AG09319 (cell line): ENCODE results near the gene MRPS23.

Experiments used
- DNase-seq: peaks from one replicate; pipeline ENCODE4 v3.0.0-alpha.2; 2010; ENCODE audit warnings: low read depth; ENCODE audit errors: extremely low read depth
- CTCF ChIP-seq: IDR thresholded peaks from 2 replicates; pipeline ENCODE4 v1.5.1; 2011; ENCODE audit warnings: low read depth, mild to moderate bottlenecking, inconsistent platforms, low read length, moderate library complexity

Gene MRPS23

GRCh38 chr17:57867126-57867525 is 17.3 kb upstream of the MRPS23 start:
- TF ChIP-seq CTCF, result no peak
- no peak for DNase-seq

GRCh38 chr17:57866723-57867122 is 16.9 kb upstream of the MRPS23 start:
- DNase-seq, result no peak
- no peak for TF ChIP-seq CTCF

GRCh38 chr17:57866319-57866718 is 16.5 kb upstream of the MRPS23 start:
- DNase-seq, result no peak
- no peak for TF ChIP-seq CTCF

- no peak for DNase-seq
- no peak for TF ChIP-seq CTCF
Measured at GRCh38 chr17:57864273-57864672, 14.4 kb upstream of the MRPS23 start.

- no peak for DNase-seq
Measured at GRCh38 chr17:57862694-57863667, 13.1 kb upstream of the MRPS23 start.

GRCh38 chr17:57861790-57862693 is 12.2 kb upstream of the MRPS23 start:
- no peak for TF ChIP-seq CTCF
- no peak for DNase-seq

More at GRCh38 chr17:57862694-57863667, 13.1 kb upstream of the MRPS23 start:
- no peak for TF ChIP-seq CTCF
